SJCRH30 (cell line): ENCODE data around the gene TMEM184A. TPM values are rescaled to one million over a fixed set of nuclear protein-coding genes. Genes with fewer than 3 reads are reported as not detected.
A peak's percentile ranks its signal among the peaks of the same experiment; 100 is the strongest.

ENCODE experiments used
- DNase-seq, 2 experiments: peaks; one replicate each; pipeline ENCODE4 v3.0.0-alpha.2; 2015 to 2020
- H3K27ac ChIP-seq: fragments of 250-450 bp; sonication (Bioruptor Pico); 2 replicates; pipeline ENCODE4 v1.5.1; 2020; ENCODE audit warnings: mild to moderate bottlenecking, moderate library complexity
- H3K27me3 ChIP-seq: fragments of 250-450 bp; sonication (Bioruptor Pico); 2 replicates; pipeline ENCODE4 v1.5.1; 2020; ENCODE audit warnings: mild to moderate bottlenecking, moderate library complexity
- H3K36me3 ChIP-seq: fragments of 250-450 bp; sonication (Bioruptor Pico); 2 replicates; pipeline ENCODE4 v1.5.1; 2020; ENCODE audit warnings: mild to moderate bottlenecking, moderate library complexity
- H3K4me1 ChIP-seq: fragments of 250-450 bp; sonication (Bioruptor Pico); 2 replicates; pipeline ENCODE4 v1.5.1; 2020; ENCODE audit warnings: mild to moderate bottlenecking, moderate library complexity
- H3K4me3 ChIP-seq: fragments of 250-450 bp; sonication (Bioruptor Pico); 2 replicates; pipeline ENCODE4 v1.5.1; 2020; ENCODE audit warnings: mild to moderate bottlenecking, moderate library complexity
- H3K9me3 ChIP-seq: fragments of 250-450 bp; sonication (Bioruptor Pico); replicated peaks from 2 replicates; pipeline ENCODE4 v1.5.1; 2020; ENCODE audit warnings: mild to moderate bottlenecking, moderate library complexity
- total RNA-seq: library from RNA; depleted of rRNA; stranded (reverse); fragments of >200 nt; shearing (Covaris generic); gene quantifications from 2 replicates; pipeline ENCODE4 v1.2.3, GENCODE V29; 2014

TMEM184A gene
- total RNA-seq, 1 experiment from 2014 or later: not detected

- no peaks in the 10 kb centered on the region for H3K36me3 ChIP-seq
- no peaks in the 10 kb centered on the region for H3K9me3 ChIP-seq
- no peak overlapping the region for H3K4me3 ChIP-seq
- peaks cover 3% of the 10 kb centered on the region; the same call in 1 of the 2 replicates for H3K4me1 ChIP-seq
- no peaks in the 10 kb centered on the region for H3K27me3 ChIP-seq
- H3K27ac ChIP-seq: no peak overlapping the region
- no peak for DNase-seq
Observed at GRCh38 chr7:1544896-1545416, 11.0 kb downstream of the TMEM184A start.

DNA sequence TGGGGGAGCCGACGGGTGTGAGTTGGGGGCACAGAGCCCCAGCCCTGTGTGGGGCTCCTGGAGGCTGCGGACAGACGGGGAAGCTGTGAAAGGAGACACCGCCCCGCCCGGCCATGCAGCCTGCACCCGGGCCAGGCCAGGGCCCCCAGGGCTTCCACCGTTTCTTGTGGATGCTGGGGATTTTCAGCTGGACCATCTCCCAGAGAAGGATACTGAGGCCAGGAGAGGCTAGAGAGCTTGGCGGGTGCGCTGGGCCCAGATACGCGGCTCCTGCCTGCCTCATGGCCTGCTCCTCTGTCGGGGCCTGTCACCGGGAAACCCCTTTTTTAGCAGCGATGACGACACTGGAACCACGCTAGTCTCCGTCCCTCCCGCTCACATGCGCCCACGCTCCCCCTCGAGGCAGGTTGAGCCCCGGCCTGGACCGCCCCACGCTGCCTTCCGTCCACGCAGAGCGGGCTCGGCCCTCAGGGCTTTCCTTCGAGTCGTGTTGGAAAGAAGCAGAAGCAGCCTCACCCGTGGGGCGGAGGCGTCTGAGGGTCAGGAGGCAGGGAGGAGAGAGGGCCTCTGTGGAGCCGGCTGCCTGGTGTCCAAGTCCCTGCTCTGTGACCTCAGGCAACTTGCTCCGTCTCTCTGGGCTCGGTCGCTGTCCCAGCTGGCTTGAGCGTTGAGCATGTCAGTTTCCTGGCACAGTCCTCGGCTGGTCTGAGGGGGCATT, 11.7 kb downstream of the TMEM184A start:
- DNase-seq: no peak
- H3K27me3 ChIP-seq: no peaks in the 10 kb centered on the region
- H3K4me3 ChIP-seq: no peak overlapping the region
- H3K4me1 ChIP-seq: peaks cover 3% of the 10 kb centered on the region; the same call in 1 of the 2 replicates
- H3K27ac ChIP-seq: no peak overlapping the region
- no peaks in the 10 kb centered on the region for H3K36me3 ChIP-seq
- no peaks in the 10 kb centered on the region for H3K9me3 ChIP-seq

GRCh38 chr7:1543826-1544177, 12.2 kb downstream of the TMEM184A start:
- Histone ChIP-seq H3K27ac (no peak overlapping the region), H3K27me3 (no peaks in the 10 kb centered on the region), H3K4me1 (peaks cover 3% of the 10 kb centered on the region; the same call in 1 of the 2 replicates), H3K9me3 (no peaks in the 10 kb centered on the region), H3K36me3 (no peaks in the 10 kb centered on the region), H3K4me3 (no peak overlapping the region)
- DNase-seq: no peak

DNA sequence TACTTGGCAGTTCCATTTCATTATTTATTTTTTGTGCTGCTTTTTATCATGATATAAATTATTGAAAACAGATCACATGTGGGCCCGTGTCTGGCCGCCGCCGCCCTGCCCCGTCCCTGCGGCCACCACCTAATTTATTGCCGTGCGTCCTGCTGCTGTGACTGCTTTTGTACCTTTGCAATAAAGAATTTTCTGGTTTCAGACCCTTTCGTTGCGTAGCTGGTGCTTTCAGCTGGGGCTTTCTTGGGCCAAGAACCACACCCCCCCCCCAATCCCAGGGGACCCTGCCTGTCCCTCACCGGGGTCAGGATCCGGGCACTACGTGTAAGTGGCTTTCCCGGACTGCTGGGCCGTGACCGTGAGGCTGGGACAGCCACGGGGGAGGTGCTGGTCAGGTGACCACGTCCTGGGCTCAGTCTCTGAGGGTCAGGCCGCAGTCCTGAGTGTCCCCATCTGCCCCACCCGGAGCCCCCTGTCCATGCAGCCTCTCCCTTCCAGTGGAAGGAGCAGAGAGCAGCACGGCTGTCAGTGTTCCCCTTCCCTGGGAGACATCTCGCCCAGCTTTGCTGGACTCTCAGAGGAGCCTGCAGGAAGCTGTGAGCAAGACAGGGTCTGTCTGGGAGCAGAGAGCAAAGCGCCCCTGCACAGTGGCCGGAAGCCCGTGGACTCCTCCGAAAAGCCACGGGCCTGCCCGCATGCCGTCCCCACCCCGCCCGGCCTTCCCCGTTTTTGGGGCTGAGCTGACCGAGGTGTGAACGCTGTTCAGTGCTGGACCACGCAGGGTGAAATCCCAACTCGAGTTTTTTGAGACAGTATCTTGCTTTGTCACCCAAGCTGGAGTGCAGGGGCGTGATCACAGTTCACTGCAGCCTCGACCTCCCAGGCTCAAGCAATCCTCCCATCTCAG, 12.9 kb downstream of the TMEM184A start:
- H3K27ac ChIP-seq: no peak overlapping the region
- no peak overlapping the region for H3K4me3 ChIP-seq
- no peaks in the 10 kb centered on the region for H3K9me3 ChIP-seq
- DNase-seq: no peak
- peaks cover 5% of the 10 kb centered on the region; the same call in 1 of the 2 replicates for H3K4me1 ChIP-seq
- H3K36me3 ChIP-seq: no peaks in the 10 kb centered on the region
- no peaks in the 10 kb centered on the region for H3K27me3 ChIP-seq

DNA sequence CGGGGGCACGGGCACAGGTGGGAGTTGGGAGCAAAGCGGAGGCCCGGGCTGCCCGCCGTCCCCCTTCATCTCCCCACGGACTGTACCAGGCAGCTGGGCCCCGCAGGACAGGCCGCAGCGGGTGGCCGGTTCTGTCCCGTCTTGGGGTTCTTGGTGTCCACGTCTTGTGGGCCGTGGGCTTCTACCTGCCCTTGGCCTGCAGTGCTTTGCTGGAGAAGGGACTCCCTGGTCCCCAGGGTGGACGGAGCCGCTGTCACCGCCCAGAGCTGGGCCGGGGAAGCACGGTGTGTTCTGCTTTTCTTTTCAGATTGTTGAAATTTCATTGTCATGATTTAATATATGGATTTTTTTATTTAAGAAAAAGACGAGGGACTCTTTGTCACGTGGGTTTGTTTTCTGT, 13.7 kb downstream of the TMEM184A start:
- Histone ChIP-seq H3K4me3 (no peak overlapping the region), H3K27me3 (no peaks in the 10 kb centered on the region), H3K4me1 (peaks cover 11% of the 10 kb centered on the region; the same call in 1 of the 2 replicates), H3K27ac (no peak overlapping the region), H3K36me3 (no peaks in the 10 kb centered on the region), H3K9me3 (no peaks in the 10 kb centered on the region)
- no peak for DNase-seq

DNA sequence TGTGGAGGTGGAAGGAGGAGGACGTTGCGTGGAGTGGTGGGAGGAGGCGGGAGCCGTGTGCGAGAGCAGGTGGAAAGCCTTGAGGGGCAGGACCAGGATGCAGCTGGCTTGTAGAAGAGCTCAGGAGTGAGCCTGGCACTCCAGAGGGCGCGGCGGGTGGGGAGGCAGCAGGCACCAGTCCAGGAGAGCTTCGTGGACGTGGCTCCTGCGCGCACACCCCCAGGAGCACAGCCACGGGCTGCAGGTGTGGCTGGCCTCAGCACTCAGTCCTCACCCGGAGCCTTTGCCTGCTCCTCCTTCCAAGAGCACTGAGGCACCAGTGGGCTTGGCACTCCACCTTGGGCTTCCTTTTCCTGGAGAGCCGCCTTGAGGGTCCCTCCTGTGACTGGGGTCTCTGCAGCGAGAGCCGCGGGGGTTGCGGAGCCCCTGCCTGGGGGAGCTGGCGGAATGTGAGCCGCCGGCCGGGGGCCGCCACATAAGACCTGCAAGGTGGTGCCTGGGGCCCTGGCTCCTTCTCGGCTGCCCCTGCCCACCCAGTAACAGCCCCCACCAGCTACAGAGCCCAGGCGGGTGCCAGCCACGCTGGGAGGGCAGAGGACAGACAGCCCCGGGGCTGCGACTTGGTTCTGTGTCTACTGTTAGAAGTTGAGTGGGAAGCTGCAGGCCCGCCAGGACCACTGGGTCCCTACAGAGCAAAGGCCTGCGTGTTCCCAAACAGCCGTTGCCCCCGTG, 14.4 kb downstream of the TMEM184A start:
- H3K9me3 ChIP-seq: no peaks in the 10 kb centered on the region
- no peak overlapping the region for H3K27ac ChIP-seq
- H3K36me3 ChIP-seq: no peaks in the 10 kb centered on the region
- no peak for DNase-seq
- H3K27me3 ChIP-seq: no peaks in the 10 kb centered on the region
- H3K4me1 ChIP-seq: peaks cover 17% of the 10 kb centered on the region; the same call in 1 of the 2 replicates
- no peak overlapping the region for H3K4me3 ChIP-seq

GRCh38 chr7:1540776-1541271, 15.2 kb downstream of the TMEM184A start:
- H3K4me3 ChIP-seq: no peak overlapping the region
- no peaks in the 10 kb centered on the region for H3K9me3 ChIP-seq
- peaks cover 19% of the 10 kb centered on the region; the same call in 1 of the 2 replicates for H3K4me1 ChIP-seq
- H3K27ac ChIP-seq: no peak overlapping the region
- DNase-seq: no peak
- H3K27me3 ChIP-seq: no peaks in the 10 kb centered on the region
- H3K36me3 ChIP-seq: no peaks in the 10 kb centered on the region

DNA sequence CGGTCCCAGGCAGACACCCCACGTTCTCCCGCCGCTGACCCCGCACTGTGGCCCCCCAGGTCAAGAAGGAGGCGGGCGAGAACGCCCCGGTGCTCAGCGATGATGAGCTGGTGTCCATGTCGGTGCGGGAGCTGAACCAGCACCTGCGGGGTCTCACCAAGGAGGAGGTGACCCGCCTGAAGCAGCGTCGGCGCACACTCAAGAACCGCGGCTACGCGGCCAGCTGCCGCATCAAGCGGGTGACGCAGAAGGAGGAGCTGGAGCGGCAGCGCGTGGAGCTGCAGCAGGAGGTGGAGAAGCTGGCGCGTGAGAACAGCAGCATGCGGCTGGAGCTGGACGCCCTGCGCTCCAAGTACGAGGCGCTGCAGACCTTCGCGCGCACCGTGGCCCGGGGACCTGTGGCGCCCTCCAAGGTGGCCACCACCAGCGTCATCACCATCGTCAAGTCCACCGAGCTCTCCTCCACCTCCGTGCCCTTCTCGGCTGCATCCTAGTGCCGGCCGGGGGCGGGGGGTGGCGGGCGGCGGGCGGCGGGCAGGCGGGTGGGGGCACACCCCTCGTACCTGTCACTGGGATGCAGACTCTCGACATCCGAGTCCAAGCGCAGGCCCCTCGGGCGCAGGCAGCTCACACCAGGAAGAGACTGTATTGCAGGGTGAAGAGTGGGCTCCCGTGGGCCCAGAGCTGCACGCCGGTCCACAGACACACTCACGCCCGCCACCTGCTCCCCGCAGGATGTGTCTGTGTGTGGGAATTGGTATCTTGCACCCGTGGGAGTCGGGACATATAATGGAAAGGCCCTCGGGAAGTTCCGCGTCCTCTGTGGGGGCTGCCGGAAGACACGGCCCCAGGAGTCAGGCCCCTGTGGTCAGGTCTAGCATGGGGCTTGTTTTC, 15.9 kb downstream of the TMEM184A start:
- Histone ChIP-seq H3K9me3 (no peaks in the 10 kb centered on the region), H3K4me1 (peaks cover 19% of the 10 kb centered on the region; the same call in 1 of the 2 replicates), H3K4me3 (no peak overlapping the region), H3K27me3 (no peaks in the 10 kb centered on the region), H3K36me3 (no peaks in the 10 kb centered on the region), H3K27ac (no peak overlapping the region)
- DNase-seq: no peak

GRCh38 chr7:1539181-1539881, 16.7 kb downstream of the TMEM184A start:
- no peak for DNase-seq
- Histone ChIP-seq H3K9me3 (no peaks in the 10 kb centered on the region), H3K27me3 (no peaks in the 10 kb centered on the region), H3K4me1 (peaks cover 17% of the 10 kb centered on the region; the same call in 1 of the 2 replicates), H3K27ac (no peak overlapping the region), H3K4me3 (no peak overlapping the region), H3K36me3 (no peaks in the 10 kb centered on the region)

DNA sequence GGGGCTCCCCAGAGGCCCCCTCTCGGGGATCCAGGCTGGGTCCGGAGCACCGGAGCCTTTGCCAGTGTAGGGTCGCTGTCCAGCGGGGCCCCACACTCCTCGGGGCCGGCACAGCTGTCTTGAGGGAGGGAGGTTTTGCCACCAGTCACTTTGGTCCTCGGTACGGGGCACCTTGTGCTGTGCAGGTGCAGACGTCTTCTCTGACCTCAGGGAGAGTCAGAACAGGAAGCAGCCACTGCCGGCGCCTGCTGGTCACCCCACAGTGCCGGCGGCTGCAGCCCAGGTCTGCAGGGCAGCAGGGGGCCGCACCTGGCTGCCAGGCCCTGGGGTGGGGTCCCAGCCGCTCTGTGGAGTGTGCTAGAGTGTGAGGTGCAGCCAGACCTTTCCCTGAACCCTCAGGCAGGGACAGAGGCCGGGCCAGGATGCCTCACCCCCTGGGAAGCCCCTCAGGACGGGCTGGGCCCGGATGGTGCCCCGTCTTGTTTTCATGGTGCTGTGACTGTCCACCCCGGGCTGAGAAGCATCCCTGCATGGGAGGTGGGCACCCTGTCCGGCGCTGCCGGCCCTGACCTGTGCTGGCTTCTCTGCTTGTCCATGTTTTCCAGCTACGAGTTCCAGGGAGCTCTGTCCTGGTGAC, 17.3 kb downstream of the TMEM184A start:
- DNase-seq: no peak
- Histone ChIP-seq H3K4me3 (peak overlapping the region; percentile 36; the same call in 1 of the 2 replicates), H3K4me1 (peaks cover 16% of the 10 kb centered on the region; the same call in 1 of the 2 replicates), H3K27me3 (no peaks in the 10 kb centered on the region), H3K27ac (no peak overlapping the region), H3K36me3 (no peaks in the 10 kb centered on the region), H3K9me3 (no peaks in the 10 kb centered on the region)

DNA sequence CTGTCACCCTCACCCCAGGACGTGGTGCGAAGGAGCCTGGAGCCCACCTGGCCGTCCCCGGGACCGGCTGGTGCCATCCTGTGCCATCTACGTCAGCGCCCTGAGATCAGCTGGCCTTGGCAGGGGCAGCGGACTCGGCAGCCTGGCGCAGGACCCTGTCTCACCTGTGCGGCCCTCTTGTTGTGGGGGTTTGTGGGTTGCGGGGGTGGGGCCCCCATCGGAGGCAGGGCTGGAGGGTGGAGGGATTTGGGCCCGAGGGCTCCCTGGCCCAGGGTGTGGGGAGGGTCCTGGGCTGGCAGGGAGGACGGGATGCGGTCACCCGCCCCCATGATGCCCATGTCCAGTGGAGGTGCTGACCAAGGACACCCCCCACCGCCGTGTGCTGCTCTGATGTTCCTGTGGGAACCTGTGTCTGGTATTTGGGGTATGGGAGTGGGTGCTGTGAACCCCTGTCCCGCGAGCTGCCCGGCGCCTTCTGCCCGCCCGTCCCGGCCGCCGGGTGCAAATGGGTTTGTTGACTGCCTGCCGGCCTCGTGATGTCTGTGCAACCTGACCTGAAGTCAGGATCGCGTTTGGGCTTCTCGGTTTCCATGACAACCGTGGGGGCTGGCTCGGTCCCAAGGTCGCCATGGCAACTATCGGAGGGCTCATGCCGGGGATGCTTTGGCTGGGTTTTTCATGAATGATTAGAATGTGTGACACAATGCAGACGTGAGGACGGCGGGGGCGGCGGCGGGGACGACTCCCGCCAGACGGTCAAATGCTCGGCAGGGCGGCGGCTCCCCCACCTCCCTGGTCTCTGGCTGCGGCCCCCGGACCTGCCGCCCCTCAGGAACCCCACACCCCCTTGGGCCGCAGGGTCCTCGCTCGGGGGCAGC, 18.2 kb downstream of the TMEM184A start:
- Histone ChIP-seq H3K36me3 (no peaks in the 10 kb centered on the region), H3K27ac (peak overlapping the region; percentile 60; the same call in 1 of the 2 replicates), H3K4me3 (peak overlapping the region; percentile 36), H3K9me3 (no peaks in the 10 kb centered on the region), H3K4me1 (peaks cover 20% of the 10 kb centered on the region; the same call in 1 of the 2 replicates), H3K27me3 (no peaks in the 10 kb centered on the region)
- DNase-seq: peak; percentile 74 to 82
